Activated naive CD4-positive, alpha-beta T cell treated with Interleukin-2 at 50 U/mL for 16 hours (primary cell): ENCODE results near the gene PLXNC1.
A peak's percentile ranks its signal among the peaks of the same experiment; 100 is the strongest.

Source experiments
- DNase-seq: peaks from one replicate; pipeline ENCODE4 v3.0.0-alpha.2; 2020

PLXNC1 gene

GRCh38 chr12:94183708-94184379 lies 35.5 kb downstream of the PLXNC1 start:
- DNase-seq: no peak

DNA sequence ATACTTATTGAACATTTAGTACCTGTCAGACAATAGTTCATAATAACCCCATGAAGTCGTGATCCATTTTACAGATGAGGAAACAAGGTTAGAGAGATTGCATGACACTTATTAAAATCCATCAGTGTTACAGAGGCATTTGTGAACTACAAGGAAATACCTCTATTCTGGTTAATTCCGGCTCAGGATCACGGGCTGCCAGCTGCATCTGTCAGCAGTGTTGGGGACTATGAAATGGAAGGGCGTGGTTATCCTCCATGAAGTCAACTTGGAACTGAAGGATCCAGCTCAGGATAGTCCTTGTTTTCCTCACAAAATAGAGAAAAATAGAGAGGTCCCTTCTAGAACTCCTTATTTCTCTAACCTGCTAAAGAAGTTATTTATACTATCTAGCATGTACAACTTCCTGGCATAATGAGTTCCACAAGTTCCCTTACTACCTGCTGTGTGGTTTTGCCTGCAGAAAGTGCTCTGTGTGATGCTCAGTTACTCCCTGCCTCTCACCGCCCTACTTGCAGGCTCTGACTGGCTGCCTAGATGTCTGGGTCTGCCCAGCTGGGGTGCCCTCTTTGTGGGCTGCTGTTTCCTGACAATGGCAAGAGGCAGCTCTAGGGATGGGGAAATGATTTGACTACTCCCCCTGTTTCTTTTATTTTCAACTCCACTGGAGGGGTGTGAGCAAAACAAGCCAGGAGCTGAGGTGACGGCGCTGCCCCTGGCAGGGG lies 36.8 kb downstream of the PLXNC1 start:
- DNase-seq: no peak

- no peak for DNase-seq
Observed at GRCh38 chr12:94185801-94186200, 37.4 kb downstream of the PLXNC1 start.

DNA sequence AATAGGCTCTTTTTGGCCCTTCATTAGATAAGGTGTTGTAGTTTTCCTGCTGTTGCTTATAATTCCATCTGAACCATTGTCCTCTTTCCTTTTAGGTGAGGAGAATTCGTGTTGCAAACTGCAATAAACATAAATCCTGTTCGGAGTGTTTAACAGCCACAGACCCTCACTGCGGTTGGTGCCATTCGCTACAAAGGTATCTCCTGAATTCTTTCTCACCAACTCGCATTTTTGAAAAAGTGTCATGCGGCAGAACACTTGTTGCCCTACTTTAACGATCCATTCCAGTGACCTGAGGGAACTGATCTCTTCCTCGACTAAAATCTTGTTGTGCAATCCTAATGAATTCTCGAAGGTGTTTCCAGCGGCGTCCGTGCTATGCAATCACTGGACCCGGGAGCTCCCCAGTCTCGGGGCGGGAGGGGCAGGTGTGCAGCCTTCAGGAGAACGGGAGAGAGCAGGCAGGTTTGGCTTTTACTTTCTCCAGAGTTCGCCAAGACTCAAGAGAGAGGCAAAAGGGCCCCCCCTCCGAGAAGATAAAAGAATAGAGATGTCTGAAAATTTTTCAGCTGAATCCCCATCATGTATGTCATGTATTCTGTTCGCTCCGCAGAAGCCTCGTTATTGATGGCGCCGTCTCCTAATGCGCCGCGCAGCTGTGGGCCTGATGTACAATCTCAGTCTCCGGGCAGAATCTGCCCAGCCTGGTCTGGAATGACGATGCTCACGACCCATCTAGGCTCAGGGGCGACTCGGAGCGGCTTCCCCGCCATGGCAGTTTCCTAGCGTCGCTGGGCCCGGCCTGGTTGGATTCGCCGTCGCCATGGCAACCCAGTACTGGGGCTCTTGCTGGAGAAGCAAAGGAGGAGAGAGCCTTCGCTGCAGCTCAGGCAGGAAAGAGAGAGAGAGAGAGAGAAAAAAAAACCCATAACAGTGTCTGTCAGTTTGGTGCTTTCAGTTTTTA lies 38.2 kb downstream of the PLXNC1 start:
- DNase-seq: no peak

- no peak for DNase-seq
Observed at GRCh38 chr12:94187361-94187760, 39.0 kb downstream of the PLXNC1 start.

DNA sequence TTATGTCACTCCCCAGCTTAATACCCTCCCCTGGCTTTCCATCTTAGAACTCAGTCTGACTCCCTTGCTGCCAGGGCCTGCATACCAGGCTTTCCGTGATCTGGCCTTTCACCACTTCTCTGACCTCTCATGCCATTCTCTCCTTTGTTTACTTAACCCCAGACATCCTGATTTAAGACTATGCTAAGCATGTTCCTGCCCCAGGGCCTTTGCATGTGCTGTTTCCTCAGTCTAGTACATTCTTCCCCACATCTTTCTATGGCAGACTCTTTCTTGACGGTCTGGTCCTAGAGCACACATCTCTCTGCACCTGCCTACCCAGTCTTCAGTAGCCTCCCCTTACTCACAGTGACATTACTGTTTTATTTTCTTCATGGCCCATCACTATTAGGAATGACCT lies 42.2 kb downstream of the PLXNC1 start:
- DNase-seq: no peak

GRCh38 chr12:94191023-94191422 lies 42.6 kb downstream of the PLXNC1 start:
- no peak for DNase-seq

DNA sequence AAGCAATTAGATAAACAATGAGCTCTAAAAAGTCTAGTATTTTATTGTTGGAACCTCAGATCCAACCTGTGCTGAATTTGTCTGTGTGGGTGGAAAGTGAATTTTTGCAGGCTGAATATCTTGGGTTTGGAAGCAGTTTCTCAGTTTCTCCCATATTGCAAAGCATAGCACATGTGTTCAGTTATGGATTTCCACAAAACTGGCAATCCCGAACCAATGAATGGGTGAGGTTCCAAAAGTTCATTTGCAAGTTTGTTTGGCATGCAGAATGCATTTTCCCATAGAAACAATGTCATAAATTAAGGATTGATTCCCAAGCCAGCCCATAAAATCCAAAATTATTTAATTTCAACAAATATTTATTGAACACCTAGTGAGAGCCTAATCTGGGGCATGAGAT lies 43.4 kb downstream of the PLXNC1 start:
- DNase-seq: no peak

- no peak for DNase-seq
Observed at GRCh38 chr12:94192506-94192905, 44.1 kb downstream of the PLXNC1 start.

- DNase-seq: no peak
Observed at GRCh38 chr12:94193168-94193567, 44.8 kb downstream of the PLXNC1 start.

- DNase-seq: no peak
Observed at GRCh38 chr12:94195483-94195882, 47.1 kb downstream of the PLXNC1 start.

- DNase-seq: no peak
Observed at GRCh38 chr12:94198469-94198868, 50.1 kb downstream of the PLXNC1 start.

DNA sequence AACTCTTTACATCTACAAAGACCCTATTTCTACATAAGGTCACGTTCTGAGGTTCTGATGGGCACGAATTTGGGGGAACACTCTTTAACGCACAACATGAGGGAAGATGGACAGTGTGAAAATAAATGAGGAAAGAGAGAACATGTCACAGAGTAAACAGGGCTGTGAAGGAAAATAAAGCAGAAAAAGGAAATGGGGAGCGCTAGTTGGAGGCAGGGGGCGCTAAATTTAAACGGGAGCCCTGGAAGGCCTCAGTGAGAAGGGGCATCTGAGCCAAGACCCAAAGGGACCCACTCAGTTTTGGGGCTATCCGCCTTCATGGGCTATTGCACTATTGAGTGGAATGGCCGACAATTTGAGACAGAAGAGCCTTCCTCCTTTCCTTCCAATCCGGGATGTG lies 50.5 kb downstream of the PLXNC1 start:
- DNase-seq: no peak

DNA sequence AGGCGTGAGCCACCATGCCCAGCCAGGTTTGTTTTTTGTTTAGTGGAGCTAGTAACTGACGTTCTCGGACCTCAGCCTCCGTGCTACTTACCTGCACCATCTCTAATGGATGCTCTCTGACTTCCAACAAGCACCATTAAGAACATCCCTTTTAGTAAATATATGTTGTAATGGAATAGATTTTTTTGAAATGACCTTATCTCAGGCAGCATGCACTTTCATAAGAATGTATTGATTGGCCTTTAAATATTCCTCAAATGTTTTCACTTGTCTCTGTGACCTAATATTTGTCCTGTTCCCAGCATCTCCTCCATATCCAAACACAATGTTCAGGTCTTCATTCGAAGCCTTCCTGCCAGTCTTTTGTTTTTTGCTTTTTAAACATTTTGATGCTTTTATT lies 51.7 kb downstream of the PLXNC1 start:
- no peak for DNase-seq

GRCh38 chr12:94200695-94201094 lies 52.3 kb downstream of the PLXNC1 start:
- no peak for DNase-seq

DNA sequence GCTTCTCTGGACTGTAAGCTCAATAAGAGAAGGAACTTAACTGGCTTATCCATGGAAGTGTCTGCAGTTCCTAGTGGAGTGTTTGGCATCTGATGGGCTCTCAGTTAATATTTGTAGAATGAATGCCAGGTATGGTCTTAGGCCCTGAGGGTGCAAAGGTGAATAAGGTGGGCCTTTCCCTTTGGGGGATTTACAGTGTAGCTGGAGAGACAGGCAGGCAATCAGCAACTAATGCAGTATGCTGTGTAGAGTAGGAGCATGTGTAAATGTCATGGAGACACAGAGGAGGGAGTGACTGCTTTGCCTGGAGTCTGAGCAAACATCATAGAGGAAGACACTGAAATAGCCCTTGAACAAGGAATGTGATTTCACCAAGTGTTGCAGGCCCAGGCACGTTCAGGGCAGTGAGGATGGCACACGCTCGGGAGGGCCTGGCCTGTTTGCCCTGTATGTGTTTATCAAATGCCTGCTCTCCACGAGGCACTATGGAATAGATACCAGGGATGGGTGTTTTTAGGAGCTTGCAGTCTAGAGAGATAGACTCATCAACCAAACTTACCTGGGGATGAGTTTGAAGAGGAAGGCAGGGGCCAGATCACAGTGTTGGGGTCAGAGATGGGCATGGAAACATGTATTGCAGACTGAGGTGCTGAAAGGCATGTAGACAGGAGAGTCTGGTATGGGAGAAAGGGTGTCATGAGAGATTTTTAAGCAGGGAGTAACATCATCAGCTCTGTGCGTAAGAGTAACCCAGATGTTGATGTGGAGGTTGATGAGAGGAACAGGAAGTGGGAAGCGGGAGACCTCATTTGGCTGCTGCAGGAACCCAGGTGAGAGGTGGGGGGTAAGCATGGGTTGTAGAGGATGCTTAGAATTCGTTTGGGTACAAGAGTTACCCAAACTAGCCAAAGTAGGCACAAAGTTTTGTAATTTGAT lies 54.1 kb downstream of the PLXNC1 start:
- DNase-seq: no peak

DNA sequence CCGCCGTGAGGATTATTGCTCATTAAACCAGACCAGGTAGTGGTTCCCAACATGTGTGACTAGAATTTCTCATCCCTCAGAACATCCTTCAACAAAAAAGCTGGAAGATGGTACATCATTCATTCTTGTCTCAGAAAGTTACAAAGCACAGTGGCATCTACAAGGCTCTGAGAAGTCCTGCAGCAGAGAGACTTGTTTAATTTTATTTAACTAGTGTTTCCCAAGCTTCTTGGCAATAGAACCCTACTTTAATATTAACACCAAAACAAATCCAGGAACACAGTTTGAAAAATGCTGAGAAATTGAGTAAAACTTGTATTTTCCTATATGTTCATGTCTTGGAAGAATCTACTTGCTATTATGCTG lies 54.8 kb downstream of the PLXNC1 start:
- DNase-seq: no peak

- DNase-seq: no peak
Observed at GRCh38 chr12:94203796-94204195, 55.4 kb downstream of the PLXNC1 start.

- peak; percentile 21 for DNase-seq
Observed at GRCh38 chr12:94204499-94205247, 56.3 kb downstream of the PLXNC1 start.

DNA sequence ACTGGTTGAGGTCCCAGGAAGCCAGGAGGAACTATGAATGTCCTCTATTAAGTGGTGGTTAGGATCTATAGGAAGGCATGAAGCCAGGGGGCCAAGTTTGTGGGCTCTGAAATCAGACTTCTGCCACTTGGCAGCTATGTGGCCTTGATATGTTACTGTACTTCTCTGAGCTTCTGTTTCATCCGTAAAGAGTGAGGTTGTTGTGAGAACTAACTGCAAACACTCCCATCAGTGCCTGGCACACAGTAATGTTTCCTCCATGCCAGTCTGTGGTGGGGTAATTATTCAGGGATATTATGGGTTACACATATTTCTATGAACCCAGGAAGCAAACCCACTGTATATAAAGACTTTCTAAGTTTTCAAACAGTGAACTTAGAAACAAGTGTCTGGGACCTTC lies 57.4 kb downstream of the PLXNC1 start:
- DNase-seq: no peak

DNA sequence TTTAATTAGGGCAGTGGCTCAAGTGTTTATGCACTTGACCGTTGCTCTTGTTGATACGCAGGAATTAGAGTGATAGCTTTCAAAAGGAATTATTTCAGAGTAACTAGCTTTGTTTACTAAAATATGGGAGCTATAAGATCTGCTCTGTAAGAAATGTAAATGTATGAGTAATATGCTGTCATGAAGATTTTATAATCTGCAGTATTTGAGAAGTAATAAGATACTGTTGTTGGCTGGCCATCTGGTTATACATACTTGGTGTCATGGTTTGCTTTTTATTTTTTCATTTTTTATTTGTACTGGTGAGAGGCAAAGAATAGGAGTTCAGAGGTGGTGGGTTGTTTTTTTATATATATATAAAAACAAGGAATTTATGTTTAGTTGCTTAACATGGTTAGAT lies 58.5 kb downstream of the PLXNC1 start:
- DNase-seq: no peak

- no peak for DNase-seq
Observed at GRCh38 chr12:94207467-94207848, 59.1 kb downstream of the PLXNC1 start.
